Liver (tissue), 9 donors: ENCODE results near the gene ATP5IF1. TPM values are rescaled to one million over a fixed set of nuclear protein-coding genes. Genes with fewer than 3 reads are reported as not detected.
A peak's percentile ranks its signal among the peaks of the same experiment; 100 is the strongest.

ENCODE experiments used
- DNase-seq: peaks from one replicate; pipeline ENCODE4 v3.0.0-alpha.2; 2017; ENCODE audit warnings: low spot score
- H3K27ac ChIP-seq, 2 donors: one replicate each; pipeline ENCODE4 v1.7.0; 2013; ENCODE audit warnings: inconsistent platforms in 2 of 2, low read length in 2 of 2, control low read depth in 1 of 2, low read depth in 1 of 2, mild to moderate bottlenecking in 1 of 2
- H3K27me3 ChIP-seq, 4 donors: one replicate each; pipeline versions ENCODE4 v1.6.1 to v1.7.0; 2013; ENCODE audit warnings: low read length in 3 of 4, inconsistent platforms in 1 of 4, mild to moderate bottlenecking in 1 of 4, moderate library complexity in 1 of 4; ENCODE audit not compliant: control insufficient read depth in 4 of 4, insufficient read depth in 4 of 4
- H3K36me3 ChIP-seq, 4 donors: one replicate each; pipeline versions ENCODE4 v1.6.1 to v1.7.0; 2013; ENCODE audit warnings: low read length in 3 of 4, mild to moderate bottlenecking in 3 of 4, low read depth in 1 of 4, moderate library complexity in 1 of 4; ENCODE audit not compliant: control insufficient read depth in 4 of 4, insufficient read depth in 3 of 4
- H3K4me1 ChIP-seq, 4 donors: one replicate each; pipeline versions ENCODE4 v1.6.1 to v1.7.0; 2013; ENCODE audit warnings: low read length in 3 of 4, mild to moderate bottlenecking in 3 of 4, moderate library complexity in 1 of 4; ENCODE audit not compliant: control insufficient read depth in 4 of 4, insufficient read depth in 4 of 4
- H3K4me3 ChIP-seq, 3 donors: one replicate each; pipeline versions ENCODE4 v1.6.1 to v1.7.0; 2013; ENCODE audit warnings: low read length in 3 of 3, control low read depth in 1 of 3, low read depth in 1 of 3, mild to moderate bottlenecking in 1 of 3
- H3K9ac ChIP-seq, 2 donors: one replicate each; pipeline ENCODE4 v1.7.0; 2013; ENCODE audit warnings: low read length in 2 of 2, mild to moderate bottlenecking in 2 of 2, moderate library complexity in 2 of 2, control low read depth in 1 of 2, low read depth in 1 of 2
- H3K9me3 ChIP-seq, 4 donors: one replicate each; pipeline versions ENCODE4 v1.6.1 to v1.7.0; 2013; ENCODE audit warnings: low read length in 3 of 4; ENCODE audit not compliant: control insufficient read depth in 4 of 4
- EGR1 ChIP-seq, 2 donors: IDR thresholded peaks; 2 replicates each; pipeline ENCODE4 v1.6.1; 2016 to 2018; ENCODE audit warnings: antibody characterized with exemption in 2 of 2, low read depth in 2 of 2
- FOXA1 ChIP-seq: IDR thresholded peaks from 2 replicates; pipeline ENCODE4 v1.6.1; 2016; ENCODE audit warnings: antibody characterized with exemption
- FOXA2 ChIP-seq: IDR thresholded peaks from 2 replicates; pipeline ENCODE4 v1.6.1; 2016; ENCODE audit warnings: antibody characterized with exemption
- GABPA ChIP-seq, 2 donors: IDR thresholded peaks in 1 of 2; conservative IDR thresholded peaks in 1 of 2; 2 replicates each; pipeline ENCODE4 v1.6.1; 2016; ENCODE audit warnings: antibody characterized with exemption in 2 of 2, mild to moderate bottlenecking in 1 of 2, moderate library complexity in 1 of 2
- HNF4A ChIP-seq, 2 donors: conservative IDR thresholded peaks; 2 replicates each; pipeline ENCODE4 v1.6.1; 2016; ENCODE audit warnings: antibody characterized with exemption in 2 of 2, mild to moderate bottlenecking in 2 of 2
- HNF4G ChIP-seq: IDR thresholded peaks from 2 replicates; pipeline ENCODE4 v1.6.1; 2016; ENCODE audit warnings: antibody characterized with exemption
- JUND ChIP-seq, 2 donors: IDR thresholded peaks; 2 replicates each; pipeline ENCODE4 v1.6.1; 2016; ENCODE audit warnings: antibody characterized with exemption in 2 of 2
- NR2F2 ChIP-seq: IDR thresholded peaks from 2 replicates; pipeline ENCODE4 v1.6.1; 2016; ENCODE audit warnings: antibody characterized with exemption
- RAD21 ChIP-seq, 2 donors: IDR thresholded peaks; 2 replicates each; pipeline ENCODE4 v1.6.1; 2016; ENCODE audit warnings: antibody characterized with exemption in 2 of 2, mild to moderate bottlenecking in 2 of 2
- RXRA ChIP-seq, 2 donors: IDR thresholded peaks; 2 replicates each; pipeline ENCODE4 v1.6.1; 2017 to 2018; ENCODE audit warnings: antibody characterized with exemption in 2 of 2, mild to moderate bottlenecking in 1 of 2
- SP1 ChIP-seq: IDR thresholded peaks from 2 replicates; pipeline ENCODE4 v1.6.1; 2018; ENCODE audit warnings: antibody characterized with exemption, mild to moderate bottlenecking
- TAF1 ChIP-seq: conservative IDR thresholded peaks from 2 replicates; pipeline ENCODE4 v1.6.1; 2016; ENCODE audit warnings: antibody characterized with exemption, mild to moderate bottlenecking
- YY1 ChIP-seq: IDR thresholded peaks from 2 replicates; pipeline ENCODE4 v1.6.1; 2016; ENCODE audit warnings: antibody characterized with exemption, mild to moderate bottlenecking
- WGBS: extraction: QIAGEN DNeasy Blood & Tissue Kit; methylation state at CpG from one replicate; pipeline ENCODE4 v1.1.7; 2013; 5-methylcytosine and 5-hydroxymethylcytosine counted together
- polyA plus RNA-seq, 2 donors: library from polyadenylated mRNA; stranded (reverse) in 1 of 2; unstranded in 1 of 2; fragments of 200-250 nt in 1 of 2; fragments of >200 nt in 1 of 2; fragmentation: Nextera tagmentation in 1 of 2; extraction: Ambion mirVana in 1 of 2; gene quantifications; one replicate each; pipeline versions ENCODE4 v1.2.1 to v1.2.3, GENCODE V29; 2013 to 2015
- total RNA-seq, 2 donors: library from RNA; depleted of rRNA; stranded (reverse); fragments of >200 nt; gene quantifications; one replicate each; pipeline ENCODE4 v1.2.3, GENCODE V29; 2014
- TF ChIP-seq, protein P1 (sequence below): IDR thresholded peaks from 2 replicates; pipeline ENCODE4 v1.6.1; 2016; ENCODE audit warnings: antibody characterized with exemption
- TF ChIP-seq, protein P2 (sequence below): fragments of 150-350 bp; IDR thresholded peaks from 2 replicates; pipeline ENCODE4 v1.5.1; 2017; ENCODE audit warnings: improper control_type of control experiment, low read depth, low read length; ENCODE audit not compliant: missing input control
- TF ChIP-seq, protein P3 (sequence below): IDR thresholded peaks from 2 replicates; pipeline ENCODE4 v1.6.1; 2016; ENCODE audit warnings: antibody characterized with exemption, mild to moderate bottlenecking
- TF ChIP-seq, protein P4 (sequence below): IDR thresholded peaks from 2 replicates; pipeline ENCODE4 v1.6.1; 2016; ENCODE audit warnings: antibody characterized with exemption
- donor health status: healthy.
- donor health status: healthy.
- donor health status: healthy.
- donor health status: healthy.
- donor health status: healthy.

ATP5IF1 gene
- total and polyA plus RNA-seq, 4 donors: 136 to 456 (median 168) TPM

DNA sequence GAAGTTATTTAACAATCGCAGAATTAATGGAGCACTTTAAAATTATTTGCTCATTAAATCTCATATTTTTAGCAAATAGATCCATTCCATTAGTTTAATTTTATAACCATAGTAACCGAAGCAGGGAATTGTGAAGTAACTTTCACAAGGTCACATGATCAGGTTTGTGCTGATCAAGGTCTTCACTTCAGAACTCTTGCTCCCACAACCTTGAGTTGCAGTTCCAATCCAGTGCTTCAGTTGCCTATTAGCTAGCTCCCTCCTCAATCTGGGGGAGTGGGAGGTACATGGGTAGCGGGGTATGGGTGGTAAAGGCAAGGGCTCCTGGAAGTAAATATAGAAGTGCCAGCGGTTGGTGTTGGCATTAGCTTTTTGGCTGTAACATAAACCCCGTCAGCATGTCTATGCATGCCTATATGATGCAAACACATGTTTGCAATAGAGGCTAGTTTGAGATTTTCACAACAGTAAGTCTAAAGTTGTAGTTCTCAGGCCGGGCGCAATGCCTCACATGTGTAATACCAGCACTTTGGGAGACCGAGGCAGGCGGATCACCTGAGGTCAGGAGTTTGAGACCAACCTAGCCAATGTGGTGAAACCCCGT lies 5.8 kb downstream of the ATP5IF1 start:
- no peaks in the 10 kb centered on the region for H3K9me3 ChIP-seq
- TF ChIP-seq EGR1 (IDR thresholded peaks at IDR 0.05; ENCODE audit: low read depth in 2 of 2): no peak
- TF ChIP-seq NR2F2: no peak
- TF ChIP-seq RXRA (IDR thresholded peaks at IDR 0.05): no peak
- TF ChIP-seq, protein P1, sequence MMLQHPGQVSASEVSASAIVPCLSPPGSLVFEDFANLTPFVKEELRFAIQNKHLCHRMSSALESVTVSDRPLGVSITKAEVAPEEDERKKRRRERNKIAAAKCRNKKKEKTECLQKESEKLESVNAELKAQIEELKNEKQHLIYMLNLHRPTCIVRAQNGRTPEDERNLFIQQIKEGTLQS: no peak
- no peak for TF ChIP-seq FOXA1
- TF ChIP-seq, protein P2, sequence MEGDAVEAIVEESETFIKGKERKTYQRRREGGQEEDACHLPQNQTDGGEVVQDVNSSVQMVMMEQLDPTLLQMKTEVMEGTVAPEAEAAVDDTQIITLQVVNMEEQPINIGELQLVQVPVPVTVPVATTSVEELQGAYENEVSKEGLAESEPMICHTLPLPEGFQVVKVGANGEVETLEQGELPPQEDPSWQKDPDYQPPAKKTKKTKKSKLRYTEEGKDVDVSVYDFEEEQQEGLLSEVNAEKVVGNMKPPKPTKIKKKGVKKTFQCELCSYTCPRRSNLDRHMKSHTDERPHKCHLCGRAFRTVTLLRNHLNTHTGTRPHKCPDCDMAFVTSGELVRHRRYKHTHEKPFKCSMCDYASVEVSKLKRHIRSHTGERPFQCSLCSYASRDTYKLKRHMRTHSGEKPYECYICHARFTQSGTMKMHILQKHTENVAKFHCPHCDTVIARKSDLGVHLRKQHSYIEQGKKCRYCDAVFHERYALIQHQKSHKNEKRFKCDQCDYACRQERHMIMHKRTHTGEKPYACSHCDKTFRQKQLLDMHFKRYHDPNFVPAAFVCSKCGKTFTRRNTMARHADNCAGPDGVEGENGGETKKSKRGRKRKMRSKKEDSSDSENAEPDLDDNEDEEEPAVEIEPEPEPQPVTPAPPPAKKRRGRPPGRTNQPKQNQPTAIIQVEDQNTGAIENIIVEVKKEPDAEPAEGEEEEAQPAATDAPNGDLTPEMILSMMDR: no peak
- TF ChIP-seq FOXA2: no peak
- no peak for TF ChIP-seq HNF4G
- TF ChIP-seq RAD21 (IDR thresholded peaks at IDR 0.05): no peak
- TF ChIP-seq SP1: no peak
- no peak for TF ChIP-seq JUND (IDR thresholded peaks at IDR 0.05)
- TF ChIP-seq GABPA (IDR thresholded peaks at IDR 0.05 in 1 of 2, conservative IDR thresholded peaks at IDR 0.05 in 1 of 2): no peak
- no peak for TF ChIP-seq HNF4A (conservative IDR thresholded peaks at IDR 0.05)
- TF ChIP-seq, protein P3, sequence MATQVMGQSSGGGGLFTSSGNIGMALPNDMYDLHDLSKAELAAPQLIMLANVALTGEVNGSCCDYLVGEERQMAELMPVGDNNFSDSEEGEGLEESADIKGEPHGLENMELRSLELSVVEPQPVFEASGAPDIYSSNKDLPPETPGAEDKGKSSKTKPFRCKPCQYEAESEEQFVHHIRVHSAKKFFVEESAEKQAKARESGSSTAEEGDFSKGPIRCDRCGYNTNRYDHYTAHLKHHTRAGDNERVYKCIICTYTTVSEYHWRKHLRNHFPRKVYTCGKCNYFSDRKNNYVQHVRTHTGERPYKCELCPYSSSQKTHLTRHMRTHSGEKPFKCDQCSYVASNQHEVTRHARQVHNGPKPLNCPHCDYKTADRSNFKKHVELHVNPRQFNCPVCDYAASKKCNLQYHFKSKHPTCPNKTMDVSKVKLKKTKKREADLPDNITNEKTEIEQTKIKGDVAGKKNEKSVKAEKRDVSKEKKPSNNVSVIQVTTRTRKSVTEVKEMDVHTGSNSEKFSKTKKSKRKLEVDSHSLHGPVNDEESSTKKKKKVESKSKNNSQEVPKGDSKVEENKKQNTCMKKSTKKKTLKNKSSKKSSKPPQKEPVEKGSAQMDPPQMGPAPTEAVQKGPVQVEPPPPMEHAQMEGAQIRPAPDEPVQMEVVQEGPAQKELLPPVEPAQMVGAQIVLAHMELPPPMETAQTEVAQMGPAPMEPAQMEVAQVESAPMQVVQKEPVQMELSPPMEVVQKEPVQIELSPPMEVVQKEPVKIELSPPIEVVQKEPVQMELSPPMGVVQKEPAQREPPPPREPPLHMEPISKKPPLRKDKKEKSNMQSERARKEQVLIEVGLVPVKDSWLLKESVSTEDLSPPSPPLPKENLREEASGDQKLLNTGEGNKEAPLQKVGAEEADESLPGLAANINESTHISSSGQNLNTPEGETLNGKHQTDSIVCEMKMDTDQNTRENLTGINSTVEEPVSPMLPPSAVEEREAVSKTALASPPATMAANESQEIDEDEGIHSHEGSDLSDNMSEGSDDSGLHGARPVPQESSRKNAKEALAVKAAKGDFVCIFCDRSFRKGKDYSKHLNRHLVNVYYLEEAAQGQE: no peak
- TF ChIP-seq, protein P4, sequence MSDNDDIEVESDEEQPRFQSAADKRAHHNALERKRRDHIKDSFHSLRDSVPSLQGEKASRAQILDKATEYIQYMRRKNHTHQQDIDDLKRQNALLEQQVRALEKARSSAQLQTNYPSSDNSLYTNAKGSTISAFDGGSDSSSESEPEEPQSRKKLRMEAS: no peak
- TF ChIP-seq TAF1: no peak
- peaks cover 0 to 4% (median 2%) of the 10 kb centered on the region in 4 donors for H3K36me3 ChIP-seq
- H3K9ac ChIP-seq: no peak overlapping the region
- H3K27me3 ChIP-seq: no peaks in the 10 kb centered on the region
- no peak for DNase-seq
- peaks cover 7 to 39% (median 26%) of the 10 kb centered on the region in 4 donors for H3K4me1 ChIP-seq
- H3K27ac ChIP-seq: no peak overlapping the region
- WGBS: 94% methylated on average over 10 of the region's 10 CpGs
- H3K4me3 ChIP-seq: no peak overlapping the region

DNA sequence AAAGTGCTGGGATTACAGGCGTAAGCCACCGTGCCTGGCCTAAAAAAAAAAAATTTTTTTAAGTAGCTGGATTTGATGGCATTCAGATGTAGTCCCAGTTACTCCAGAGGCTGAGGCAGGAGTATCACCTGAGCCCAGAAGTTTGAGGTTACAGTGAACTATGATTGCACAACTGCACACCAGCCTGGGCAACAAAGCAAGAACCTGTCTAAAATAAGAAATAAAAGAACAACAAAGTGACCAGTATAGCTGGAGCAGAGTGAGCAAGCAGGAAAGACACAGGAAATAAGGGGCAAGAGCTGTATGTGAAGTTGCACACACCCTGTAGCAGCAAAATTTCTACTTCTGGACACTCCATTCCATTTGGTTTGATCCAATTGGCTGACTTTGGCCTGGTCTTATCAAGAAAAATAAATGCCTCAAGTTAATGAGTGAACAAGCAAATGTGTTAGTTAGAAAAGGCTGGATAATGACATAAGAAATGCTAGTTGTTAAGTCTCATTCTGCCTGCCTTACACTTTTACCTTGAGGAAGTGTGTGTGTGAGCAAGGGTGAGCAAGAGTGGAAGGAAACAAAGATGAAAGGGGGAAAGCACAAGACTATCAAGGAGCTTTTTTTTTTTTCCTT lies 7.9 kb downstream of the ATP5IF1 start:
- no peaks in the 10 kb centered on the region for H3K36me3 ChIP-seq
- WGBS: 43% methylated on average over 2 of the region's 2 CpGs
- peaks cover 6 to 42% (median 31%) of the 10 kb centered on the region in 4 donors for H3K4me1 ChIP-seq
- no peak for DNase-seq
- H3K9me3 ChIP-seq: no peaks in the 10 kb centered on the region
- no peaks in the 10 kb centered on the region for H3K27me3 ChIP-seq
- no peak overlapping the region for H3K9ac ChIP-seq
- TF ChIP-seq, protein P3: no peak
- peak; percentile 12 for TF ChIP-seq YY1
- peak in 1 of 2 donors; percentile 61 for TF ChIP-seq RXRA (IDR thresholded peaks at IDR 0.05)
- peak; percentile 30 to 33 for TF ChIP-seq HNF4A (conservative IDR thresholded peaks at IDR 0.05)
- peak; percentile 23 for TF ChIP-seq SP1
- H3K27ac ChIP-seq: peak overlapping the region; percentile 4 to 56
- H3K4me3 ChIP-seq: no peak overlapping the region
